NCI-H2171 (cell line): Measurements from ENCODE around the gene SORT1.
"Not testable (repeated sequence)": the region's sequence is repeated elsewhere in the genome, so short reads cannot be mapped to it uniquely, and the experiment has no call there.

Experiments used
- DNase-seq: peaks from one replicate; lab custom pipeline; 2025; lab: John Stamatoyannopoulos, UW

The SORT1 gene

GRCh38 chr1:109396871-109397580 lies 692 bp downstream of the SORT1 start:
- DNase-seq = no peak

- DNase-seq = no peak
These were observed 1.2 kb downstream of the SORT1 start for GRCh38 chr1:109396513-109396839.

- DNase-seq = no peak
These were observed 1.9 kb downstream of the SORT1 start for GRCh38 chr1:109395602-109396512.

GRCh38 chr1:109395282-109395599 lies 2.5 kb downstream of the SORT1 start:
- not testable (repeated sequence) for DNase-seq

- DNase-seq = no peak
These were observed 3.0 kb downstream of the SORT1 start for GRCh38 chr1:109394591-109395281.

- no peak for DNase-seq
These were observed 4.0 kb downstream of the SORT1 start for GRCh38 chr1:109393617-109394233.

GRCh38 chr1:109392788-109393616 lies 4.7 kb downstream of the SORT1 start:
- no peak for DNase-seq

- DNase-seq = no peak
These were observed 5.5 kb downstream of the SORT1 start for GRCh38 chr1:109392037-109392787.

- DNase-seq = no peak
These were observed 6.1 kb downstream of the SORT1 start for GRCh38 chr1:109391626-109392025.

GRCh38 chr1:109391157-109391556 lies 6.6 kb downstream of the SORT1 start:
- DNase-seq = no peak

- DNase-seq = no peak
These were observed 7.9 kb downstream of the SORT1 start for GRCh38 chr1:109389638-109390341.

- DNase-seq = no peak
These were observed 8.7 kb downstream of the SORT1 start for GRCh38 chr1:109388884-109389637.

GRCh38 chr1:109388208-109388711 lies 9.5 kb downstream of the SORT1 start:
- DNase-seq = no peak

- no peak for DNase-seq
These were observed 11.5 kb downstream of the SORT1 start for GRCh38 chr1:109386054-109386717.

GRCh38 chr1:109385417-109385816 lies 12.3 kb downstream of the SORT1 start:
- no peak for DNase-seq

GRCh38 chr1:109383854-109384253 lies 13.9 kb downstream of the SORT1 start:
- no peak for DNase-seq

GRCh38 chr1:109383087-109383779 lies 14.5 kb downstream of the SORT1 start:
- no peak for DNase-seq

- no peak for DNase-seq
These were observed 16.1 kb downstream of the SORT1 start for GRCh38 chr1:109381573-109381972.
